Liver (tissue), 9 donors: ENCODE results near the gene RABAC1. TPM values are rescaled to one million over a fixed set of nuclear protein-coding genes. Genes with fewer than 3 reads are reported as not detected.

Experiments
- DNase-seq: peaks from one replicate; pipeline ENCODE4 v3.0.0-alpha.2; 2017; ENCODE audit warnings: low spot score
- H3K27ac ChIP-seq, 2 donors: one replicate each; pipeline ENCODE4 v1.7.0; 2013; ENCODE audit warnings: inconsistent platforms in 2 of 2, low read length in 2 of 2, control low read depth in 1 of 2, low read depth in 1 of 2, mild to moderate bottlenecking in 1 of 2
- H3K27me3 ChIP-seq, 4 donors: one replicate each; pipeline versions ENCODE4 v1.6.1 to v1.7.0; 2013; ENCODE audit warnings: low read length in 3 of 4, inconsistent platforms in 1 of 4, mild to moderate bottlenecking in 1 of 4, moderate library complexity in 1 of 4; ENCODE audit not compliant: control insufficient read depth in 4 of 4, insufficient read depth in 4 of 4
- H3K36me3 ChIP-seq, 4 donors: one replicate each; pipeline versions ENCODE4 v1.6.1 to v1.7.0; 2013; ENCODE audit warnings: low read length in 3 of 4, mild to moderate bottlenecking in 3 of 4, low read depth in 1 of 4, moderate library complexity in 1 of 4; ENCODE audit not compliant: control insufficient read depth in 4 of 4, insufficient read depth in 3 of 4
- H3K4me1 ChIP-seq, 4 donors: one replicate each; pipeline versions ENCODE4 v1.6.1 to v1.7.0; 2013; ENCODE audit warnings: low read length in 3 of 4, mild to moderate bottlenecking in 3 of 4, moderate library complexity in 1 of 4; ENCODE audit not compliant: control insufficient read depth in 4 of 4, insufficient read depth in 4 of 4
- H3K4me3 ChIP-seq, 3 donors: one replicate each; pipeline versions ENCODE4 v1.6.1 to v1.7.0; 2013; ENCODE audit warnings: low read length in 3 of 3, control low read depth in 1 of 3, low read depth in 1 of 3, mild to moderate bottlenecking in 1 of 3
- H3K9ac ChIP-seq, 2 donors: one replicate each; pipeline ENCODE4 v1.7.0; 2013; ENCODE audit warnings: low read length in 2 of 2, mild to moderate bottlenecking in 2 of 2, moderate library complexity in 2 of 2, control low read depth in 1 of 2, low read depth in 1 of 2
- H3K9me3 ChIP-seq, 4 donors: one replicate each; pipeline versions ENCODE4 v1.6.1 to v1.7.0; 2013; ENCODE audit warnings: low read length in 3 of 4; ENCODE audit not compliant: control insufficient read depth in 4 of 4
- EGR1 ChIP-seq, 2 donors: IDR thresholded peaks; 2 replicates each; pipeline ENCODE4 v1.6.1; 2016 to 2018; ENCODE audit warnings: antibody characterized with exemption in 2 of 2, low read depth in 2 of 2
- FOXA1 ChIP-seq: IDR thresholded peaks from 2 replicates; pipeline ENCODE4 v1.6.1; 2016; ENCODE audit warnings: antibody characterized with exemption
- FOXA2 ChIP-seq: IDR thresholded peaks from 2 replicates; pipeline ENCODE4 v1.6.1; 2016; ENCODE audit warnings: antibody characterized with exemption
- GABPA ChIP-seq, 2 donors: IDR thresholded peaks in 1 of 2; conservative IDR thresholded peaks in 1 of 2; 2 replicates each; pipeline ENCODE4 v1.6.1; 2016; ENCODE audit warnings: antibody characterized with exemption in 2 of 2, mild to moderate bottlenecking in 1 of 2, moderate library complexity in 1 of 2
- HNF4A ChIP-seq, 2 donors: conservative IDR thresholded peaks; 2 replicates each; pipeline ENCODE4 v1.6.1; 2016; ENCODE audit warnings: antibody characterized with exemption in 2 of 2, mild to moderate bottlenecking in 2 of 2
- HNF4G ChIP-seq: IDR thresholded peaks from 2 replicates; pipeline ENCODE4 v1.6.1; 2016; ENCODE audit warnings: antibody characterized with exemption
- JUND ChIP-seq, 2 donors: IDR thresholded peaks; 2 replicates each; pipeline ENCODE4 v1.6.1; 2016; ENCODE audit warnings: antibody characterized with exemption in 2 of 2
- NR2F2 ChIP-seq: IDR thresholded peaks from 2 replicates; pipeline ENCODE4 v1.6.1; 2016; ENCODE audit warnings: antibody characterized with exemption
- RAD21 ChIP-seq, 2 donors: IDR thresholded peaks; 2 replicates each; pipeline ENCODE4 v1.6.1; 2016; ENCODE audit warnings: antibody characterized with exemption in 2 of 2, mild to moderate bottlenecking in 2 of 2
- RXRA ChIP-seq, 2 donors: IDR thresholded peaks; 2 replicates each; pipeline ENCODE4 v1.6.1; 2017 to 2018; ENCODE audit warnings: antibody characterized with exemption in 2 of 2, mild to moderate bottlenecking in 1 of 2
- SP1 ChIP-seq: IDR thresholded peaks from 2 replicates; pipeline ENCODE4 v1.6.1; 2018; ENCODE audit warnings: antibody characterized with exemption, mild to moderate bottlenecking
- TAF1 ChIP-seq: conservative IDR thresholded peaks from 2 replicates; pipeline ENCODE4 v1.6.1; 2016; ENCODE audit warnings: antibody characterized with exemption, mild to moderate bottlenecking
- WGBS: extraction: QIAGEN DNeasy Blood & Tissue Kit; methylation state at CpG from one replicate; pipeline ENCODE4 v1.1.7; 2013; 5-methylcytosine and 5-hydroxymethylcytosine counted together
- polyA plus RNA-seq, 2 donors: library from polyadenylated mRNA; stranded (reverse) in 1 of 2; unstranded in 1 of 2; fragments of 200-250 nt in 1 of 2; fragments of >200 nt in 1 of 2; fragmentation: Nextera tagmentation in 1 of 2; extraction: Ambion mirVana in 1 of 2; gene quantifications; one replicate each; pipeline versions ENCODE4 v1.2.1 to v1.2.3, GENCODE V29; 2013 to 2015
- total RNA-seq, 2 donors: library from RNA; depleted of rRNA; stranded (reverse); fragments of >200 nt; gene quantifications; one replicate each; pipeline ENCODE4 v1.2.3, GENCODE V29; 2014
- TF ChIP-seq, protein P1 (sequence below): IDR thresholded peaks from 2 replicates; pipeline ENCODE4 v1.6.1; 2016; ENCODE audit warnings: antibody characterized with exemption, mild to moderate bottlenecking
- TF ChIP-seq, protein P2 (sequence below): IDR thresholded peaks from 2 replicates; pipeline ENCODE4 v1.6.1; 2016; ENCODE audit warnings: antibody characterized with exemption
- TF ChIP-seq, protein P3 (sequence below): fragments of 150-350 bp; IDR thresholded peaks from 2 replicates; pipeline ENCODE4 v1.5.1; 2017; ENCODE audit warnings: improper control_type of control experiment, low read depth, low read length; ENCODE audit not compliant: missing input control
- TF ChIP-seq, protein P4 (sequence below): IDR thresholded peaks from 2 replicates; pipeline ENCODE4 v1.6.1; 2016; ENCODE audit warnings: antibody characterized with exemption
- TF ChIP-seq, protein P5 (sequence below): IDR thresholded peaks from 2 replicates; pipeline ENCODE4 v1.6.1; 2016; ENCODE audit warnings: antibody characterized with exemption
- donor health status: healthy.
- donor health status: healthy.
- donor health status: healthy.
- donor health status: healthy.
- donor health status: healthy.

The RABAC1 gene
- total and polyA plus RNA-seq, 4 donors, result 43.2 to 161 (median 99.3) TPM

DNA sequence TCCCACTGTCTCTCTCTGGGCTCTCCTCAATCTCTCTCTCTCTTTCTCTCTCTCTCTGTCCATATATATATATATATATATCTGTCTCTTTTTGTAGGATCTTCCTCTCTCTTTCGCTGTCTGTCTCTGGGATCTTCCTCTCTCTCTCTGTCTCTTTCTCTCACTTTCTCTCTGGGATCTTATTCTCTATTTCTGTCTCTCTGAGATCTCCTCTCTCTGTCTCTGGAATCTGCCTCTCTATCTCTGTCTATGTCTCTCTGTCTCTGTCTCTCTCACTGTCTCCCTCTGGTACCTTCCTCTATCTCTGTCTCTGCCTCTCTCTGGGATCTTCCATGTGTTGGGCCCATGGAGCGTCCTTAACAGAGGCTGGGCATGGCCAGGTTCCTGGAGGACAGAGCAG is 31.5 kb upstream of the RABAC1 start:
- 73% methylated on average over 2 of the region's 2 CpGs for WGBS
- H3K27ac ChIP-seq, result no peak overlapping the region
- no peak for DNase-seq
- H3K9me3 ChIP-seq, result no peaks in the 10 kb centered on the region
- TF ChIP-seq, protein P1, sequence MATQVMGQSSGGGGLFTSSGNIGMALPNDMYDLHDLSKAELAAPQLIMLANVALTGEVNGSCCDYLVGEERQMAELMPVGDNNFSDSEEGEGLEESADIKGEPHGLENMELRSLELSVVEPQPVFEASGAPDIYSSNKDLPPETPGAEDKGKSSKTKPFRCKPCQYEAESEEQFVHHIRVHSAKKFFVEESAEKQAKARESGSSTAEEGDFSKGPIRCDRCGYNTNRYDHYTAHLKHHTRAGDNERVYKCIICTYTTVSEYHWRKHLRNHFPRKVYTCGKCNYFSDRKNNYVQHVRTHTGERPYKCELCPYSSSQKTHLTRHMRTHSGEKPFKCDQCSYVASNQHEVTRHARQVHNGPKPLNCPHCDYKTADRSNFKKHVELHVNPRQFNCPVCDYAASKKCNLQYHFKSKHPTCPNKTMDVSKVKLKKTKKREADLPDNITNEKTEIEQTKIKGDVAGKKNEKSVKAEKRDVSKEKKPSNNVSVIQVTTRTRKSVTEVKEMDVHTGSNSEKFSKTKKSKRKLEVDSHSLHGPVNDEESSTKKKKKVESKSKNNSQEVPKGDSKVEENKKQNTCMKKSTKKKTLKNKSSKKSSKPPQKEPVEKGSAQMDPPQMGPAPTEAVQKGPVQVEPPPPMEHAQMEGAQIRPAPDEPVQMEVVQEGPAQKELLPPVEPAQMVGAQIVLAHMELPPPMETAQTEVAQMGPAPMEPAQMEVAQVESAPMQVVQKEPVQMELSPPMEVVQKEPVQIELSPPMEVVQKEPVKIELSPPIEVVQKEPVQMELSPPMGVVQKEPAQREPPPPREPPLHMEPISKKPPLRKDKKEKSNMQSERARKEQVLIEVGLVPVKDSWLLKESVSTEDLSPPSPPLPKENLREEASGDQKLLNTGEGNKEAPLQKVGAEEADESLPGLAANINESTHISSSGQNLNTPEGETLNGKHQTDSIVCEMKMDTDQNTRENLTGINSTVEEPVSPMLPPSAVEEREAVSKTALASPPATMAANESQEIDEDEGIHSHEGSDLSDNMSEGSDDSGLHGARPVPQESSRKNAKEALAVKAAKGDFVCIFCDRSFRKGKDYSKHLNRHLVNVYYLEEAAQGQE, result no peak
- TF ChIP-seq GABPA (IDR thresholded peaks at IDR 0.05 in 1 of 2, conservative IDR thresholded peaks at IDR 0.05 in 1 of 2) (no peak), HNF4G (no peak), FOXA1 (no peak), RXRA (IDR thresholded peaks at IDR 0.05) (no peak), FOXA2 (no peak), HNF4A (conservative IDR thresholded peaks at IDR 0.05) (no peak), JUND (IDR thresholded peaks at IDR 0.05) (no peak), EGR1 (IDR thresholded peaks at IDR 0.05; ENCODE audit: low read depth in 2 of 2) (no peak), RAD21 (IDR thresholded peaks at IDR 0.05) (no peak), NR2F2 (no peak), TAF1 (no peak), SP1 (no peak)
- TF ChIP-seq, protein P2, sequence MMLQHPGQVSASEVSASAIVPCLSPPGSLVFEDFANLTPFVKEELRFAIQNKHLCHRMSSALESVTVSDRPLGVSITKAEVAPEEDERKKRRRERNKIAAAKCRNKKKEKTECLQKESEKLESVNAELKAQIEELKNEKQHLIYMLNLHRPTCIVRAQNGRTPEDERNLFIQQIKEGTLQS, result no peak
- TF ChIP-seq, protein P3, sequence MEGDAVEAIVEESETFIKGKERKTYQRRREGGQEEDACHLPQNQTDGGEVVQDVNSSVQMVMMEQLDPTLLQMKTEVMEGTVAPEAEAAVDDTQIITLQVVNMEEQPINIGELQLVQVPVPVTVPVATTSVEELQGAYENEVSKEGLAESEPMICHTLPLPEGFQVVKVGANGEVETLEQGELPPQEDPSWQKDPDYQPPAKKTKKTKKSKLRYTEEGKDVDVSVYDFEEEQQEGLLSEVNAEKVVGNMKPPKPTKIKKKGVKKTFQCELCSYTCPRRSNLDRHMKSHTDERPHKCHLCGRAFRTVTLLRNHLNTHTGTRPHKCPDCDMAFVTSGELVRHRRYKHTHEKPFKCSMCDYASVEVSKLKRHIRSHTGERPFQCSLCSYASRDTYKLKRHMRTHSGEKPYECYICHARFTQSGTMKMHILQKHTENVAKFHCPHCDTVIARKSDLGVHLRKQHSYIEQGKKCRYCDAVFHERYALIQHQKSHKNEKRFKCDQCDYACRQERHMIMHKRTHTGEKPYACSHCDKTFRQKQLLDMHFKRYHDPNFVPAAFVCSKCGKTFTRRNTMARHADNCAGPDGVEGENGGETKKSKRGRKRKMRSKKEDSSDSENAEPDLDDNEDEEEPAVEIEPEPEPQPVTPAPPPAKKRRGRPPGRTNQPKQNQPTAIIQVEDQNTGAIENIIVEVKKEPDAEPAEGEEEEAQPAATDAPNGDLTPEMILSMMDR, result no peak
- TF ChIP-seq, protein P4, sequence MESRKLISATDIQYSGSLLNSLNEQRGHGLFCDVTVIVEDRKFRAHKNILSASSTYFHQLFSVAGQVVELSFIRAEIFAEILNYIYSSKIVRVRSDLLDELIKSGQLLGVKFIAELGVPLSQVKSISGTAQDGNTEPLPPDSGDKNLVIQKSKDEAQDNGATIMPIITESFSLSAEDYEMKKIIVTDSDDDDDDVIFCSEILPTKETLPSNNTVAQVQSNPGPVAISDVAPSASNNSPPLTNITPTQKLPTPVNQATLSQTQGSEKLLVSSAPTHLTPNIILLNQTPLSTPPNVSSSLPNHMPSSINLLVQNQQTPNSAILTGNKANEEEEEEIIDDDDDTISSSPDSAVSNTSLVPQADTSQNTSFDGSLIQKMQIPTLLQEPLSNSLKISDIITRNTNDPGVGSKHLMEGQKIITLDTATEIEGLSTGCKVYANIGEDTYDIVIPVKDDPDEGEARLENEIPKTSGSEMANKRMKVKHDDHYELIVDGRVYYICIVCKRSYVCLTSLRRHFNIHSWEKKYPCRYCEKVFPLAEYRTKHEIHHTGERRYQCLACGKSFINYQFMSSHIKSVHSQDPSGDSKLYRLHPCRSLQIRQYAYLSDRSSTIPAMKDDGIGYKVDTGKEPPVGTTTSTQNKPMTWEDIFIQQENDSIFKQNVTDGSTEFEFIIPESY, result no peak
- TF ChIP-seq, protein P5, sequence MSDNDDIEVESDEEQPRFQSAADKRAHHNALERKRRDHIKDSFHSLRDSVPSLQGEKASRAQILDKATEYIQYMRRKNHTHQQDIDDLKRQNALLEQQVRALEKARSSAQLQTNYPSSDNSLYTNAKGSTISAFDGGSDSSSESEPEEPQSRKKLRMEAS, result no peak
- H3K4me1 ChIP-seq, result peaks cover 0 to 6% (median 0%) of the 10 kb centered on the region in 4 donors
- H3K9ac ChIP-seq, result no peak overlapping the region
- H3K36me3 ChIP-seq, result no peaks in the 10 kb centered on the region
- no peak overlapping the region for H3K4me3 ChIP-seq
- H3K27me3 ChIP-seq, result peaks cover 0 to 5% (median 3%) of the 10 kb centered on the region in 4 donors
